IPS-18c (cell line): ENCODE measurements around the gene TMEM267.
"Not testable (repeated sequence)": the region's sequence is repeated elsewhere in the genome, so short reads cannot be mapped to it uniquely, and the experiment has no call there.

Experiments used
- H3K4me3 ChIP-seq: 2 replicates; pipeline ENCODE4 v1.7.0; 2013; ENCODE audit warnings: low read depth, mild to moderate bottlenecking, low read length, moderate library complexity; ENCODE audit not compliant: insufficient read depth
- H3K9me3 ChIP-seq: one replicate; pipeline ENCODE4 v1.6.1; 2013; ENCODE audit warnings: mild to moderate bottlenecking, low read length, moderate library complexity; ENCODE audit not compliant: control insufficient read depth, insufficient read depth

Gene TMEM267

DNA sequence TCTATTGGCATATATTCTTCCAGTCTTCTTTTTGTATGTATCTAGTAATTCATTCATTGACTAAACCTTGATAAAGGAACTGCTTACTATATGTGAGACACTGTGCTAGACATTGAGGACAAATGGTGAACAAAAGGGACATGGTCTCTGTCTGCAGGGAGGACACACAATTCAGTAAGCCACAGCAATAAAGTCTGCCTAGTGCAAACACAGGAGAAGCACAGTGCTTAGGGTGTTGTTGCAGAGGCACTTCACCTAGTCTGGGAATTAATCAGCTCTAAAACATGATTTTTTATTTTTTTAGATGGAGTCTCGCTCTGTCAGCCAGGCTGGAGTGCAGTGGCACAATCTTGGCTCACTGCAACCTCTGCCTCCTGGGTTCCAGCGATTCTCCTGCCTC, 65.1 kb downstream of the TMEM267 start:
- peaks cover 2% of the 10 kb centered on the region for H3K9me3 ChIP-seq
- no peak overlapping the region for H3K4me3 ChIP-seq

DNA sequence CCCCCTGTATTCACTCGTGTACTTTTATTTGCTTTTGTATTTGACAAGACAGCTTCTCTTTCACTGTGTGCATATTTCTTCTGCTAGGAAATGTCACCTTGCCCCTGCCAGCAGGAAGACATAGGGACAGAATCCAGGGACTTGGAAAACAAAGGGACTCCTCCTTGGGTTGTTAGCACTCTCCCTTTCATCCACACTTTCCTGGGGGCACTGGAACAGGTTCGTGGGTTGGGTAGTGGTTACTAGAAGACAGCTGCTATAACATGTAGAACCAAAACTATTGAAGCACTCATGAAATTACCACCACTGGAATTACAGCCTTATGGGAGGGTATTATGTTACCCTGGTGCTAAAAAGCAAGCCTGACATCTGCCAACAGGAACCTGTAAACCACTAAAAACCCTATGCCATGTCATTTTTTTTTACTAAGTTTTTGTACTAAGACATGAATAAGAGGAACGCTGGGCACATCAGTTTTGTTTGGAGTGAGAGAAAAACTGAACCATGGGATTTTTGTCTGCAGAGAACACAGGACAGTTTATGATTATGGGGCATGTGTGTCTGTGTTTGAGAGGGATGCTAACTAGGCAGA, 66.8 kb downstream of the TMEM267 start:
- peaks cover 2% of the 10 kb centered on the region for H3K9me3 ChIP-seq
- H3K4me3 ChIP-seq: no peak overlapping the region

- no peak overlapping the region for H3K4me3 ChIP-seq
- H3K9me3 ChIP-seq: peaks cover 2% of the 10 kb centered on the region
Observed at GRCh38 chr5:43415935-43416802, 67.5 kb downstream of the TMEM267 start.

DNA sequence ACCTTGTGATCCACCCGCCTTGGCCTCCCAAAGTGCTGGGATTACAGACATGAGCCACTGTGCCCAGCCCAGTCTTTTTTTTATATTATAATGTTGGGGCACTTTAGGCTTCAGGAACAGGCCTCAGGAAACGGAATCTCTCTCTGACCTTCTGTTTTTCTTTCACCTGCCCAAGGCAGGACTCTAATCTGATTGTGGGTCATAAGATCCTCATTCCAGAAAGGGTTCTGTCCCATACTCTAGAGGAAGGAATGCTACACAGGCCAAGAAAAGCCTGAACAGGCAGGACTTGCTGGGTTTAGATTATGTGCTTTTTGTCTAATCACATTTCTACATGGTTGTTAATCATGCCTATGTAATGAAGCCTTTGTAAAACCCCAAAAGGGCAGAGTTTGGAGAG, 69.7 kb downstream of the TMEM267 start:
- Histone ChIP-seq H3K9me3 (peaks cover 2% of the 10 kb centered on the region), H3K4me3 (no peak overlapping the region)

- peaks cover 2% of the 10 kb centered on the region for H3K9me3 ChIP-seq
- H3K4me3 ChIP-seq: no peak overlapping the region
Observed at GRCh38 chr5:43412644-43413043, 71.0 kb downstream of the TMEM267 start.

DNA sequence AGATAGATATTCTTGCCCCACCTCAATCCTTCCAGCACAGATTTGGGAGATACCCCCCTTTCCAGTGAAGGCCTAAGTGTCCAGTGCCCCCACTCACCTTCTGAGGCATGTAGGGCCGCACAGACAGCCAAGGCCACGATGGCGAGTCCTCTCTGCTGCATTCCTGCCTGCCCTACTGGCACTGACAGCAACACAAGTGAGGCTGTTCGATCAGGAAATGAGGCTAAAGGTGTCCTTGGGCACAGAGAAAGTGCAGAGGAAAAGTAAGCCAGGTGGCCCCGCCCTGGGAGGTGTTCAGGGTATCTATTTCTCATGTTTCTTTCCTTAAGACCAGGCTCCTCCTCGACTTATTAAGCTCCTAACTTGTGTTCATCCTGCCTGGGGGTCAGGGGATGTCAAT, 71.5 kb downstream of the TMEM267 start, which contains the start of gene CCL28:
TSS of gene CCL28 (minus strand) at position 236 of the 400 bp plus-strand sequence. CDS start at position 161, 75 bp downstream.
- Histone ChIP-seq H3K9me3 (peaks cover 2% of the 10 kb centered on the region), H3K4me3 (no peak within 1 kb of the TSS)

GRCh38 chr5:43411495-43411894, 72.2 kb downstream of the TMEM267 start:
- H3K4me3 ChIP-seq: no peak overlapping the region
- peaks cover 2% of the 10 kb centered on the region for H3K9me3 ChIP-seq

GRCh38 chr5:43410414-43410813, 73.3 kb downstream of the TMEM267 start:
- H3K4me3 ChIP-seq: no peak overlapping the region
- peaks cover 2% of the 10 kb centered on the region for H3K9me3 ChIP-seq

- peaks cover 2% of the 10 kb centered on the region for H3K9me3 ChIP-seq
- H3K4me3 ChIP-seq: no peak overlapping the region
Observed at GRCh38 chr5:43409809-43410271, 73.8 kb downstream of the TMEM267 start.

- H3K9me3 ChIP-seq, H3K4me3 ChIP-seq: not testable (repeated sequence)
Observed at GRCh38 chr5:43402524-43403066, 81.1 kb downstream of the TMEM267 start.

- no peaks in the 10 kb centered on the region for H3K9me3 ChIP-seq
- H3K4me3 ChIP-seq: no peak overlapping the region
Observed at GRCh38 chr5:43401827-43402226, 81.8 kb downstream of the TMEM267 start.

DNA sequence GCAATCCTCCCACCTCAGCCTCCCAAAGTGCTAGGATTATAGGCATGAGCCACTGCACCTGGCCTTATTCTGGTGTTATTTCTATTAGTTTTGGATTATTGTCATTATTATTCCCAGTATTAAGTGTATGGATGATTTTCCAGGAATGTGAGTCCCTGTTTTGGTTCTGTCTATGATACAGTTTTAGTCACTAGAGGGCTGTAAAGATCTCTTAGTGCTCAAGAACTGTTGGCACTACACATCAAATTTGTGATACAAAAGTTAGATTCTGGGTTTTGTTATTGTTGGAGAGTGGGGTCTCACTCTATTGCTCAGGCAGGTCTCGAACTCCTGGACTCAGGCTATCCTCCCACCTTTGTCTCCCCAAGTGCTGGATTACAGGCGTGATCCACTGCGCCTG, 83.6 kb downstream of the TMEM267 start:
- no peaks in the 10 kb centered on the region for H3K9me3 ChIP-seq
- H3K4me3 ChIP-seq: no peak overlapping the region

GRCh38 chr5:43396762-43397304, 86.8 kb downstream of the TMEM267 start:
- H3K9me3 ChIP-seq: no peaks in the 10 kb centered on the region
- H3K4me3 ChIP-seq: peak overlapping the region; percentile 28; the same call in 1 of the 2 replicates
